Measurements from ENCODE around the gene SLC4A11. TPM values are rescaled to one million over a fixed set of nuclear protein-coding genes. Genes with fewer than 3 reads are reported as not detected.

The SLC4A11 gene
- total RNA-seq, 4 donors from 2014 or later: 0.20 to 1.4 (median 0.69) TPM

DNA sequence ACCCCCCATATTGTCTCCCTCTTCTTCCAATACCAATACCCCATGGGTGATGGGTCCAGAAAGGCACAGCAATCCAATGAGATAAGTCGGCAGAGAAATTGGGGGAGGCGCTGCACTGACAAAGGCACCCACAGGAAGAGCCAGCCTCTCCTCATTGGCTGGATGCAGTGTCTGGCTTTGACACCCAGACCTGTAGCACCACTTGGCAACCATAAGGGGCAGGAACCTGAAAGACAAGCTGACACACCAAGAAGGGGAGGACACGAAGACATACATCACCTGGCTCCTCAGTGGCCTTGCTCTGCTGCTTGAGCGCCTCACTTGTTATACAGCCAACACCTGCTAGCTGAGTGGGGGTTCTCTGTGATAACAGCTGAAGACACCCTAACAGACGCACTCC lies 19.4 kb upstream of the SLC4A11 start:
- 91% methylated on average over 5 of the region's 5 CpGs; no CpG with 5 or more reads in 1 of the 2 donors for WGBS, 2 donors (ENCODE audit: low coverage in 1 of 2)
- intact Hi-C loops (cut with DNase I; ENCODE audit: low total_unique reads) (no loop called here), in situ Hi-C loops (cut with MboI; ENCODE audit: low pct_ligation_motif_present in 1 of 4, low pct_unique_long_range_greater_than_20kb in 1 of 4, low sequenced_read_pairs in 3 of 4) (no loop called here)
- no peaks in the 10 kb centered on the region for H3K27me3 ChIP-seq
- H3K36me3 ChIP-seq: peaks cover 0 to 12% (median 0%) of the 10 kb centered on the region in 4 donors
- H3K4me1 ChIP-seq: no peaks in the 10 kb centered on the region
- TF ChIP-seq POLR2A (IDR thresholded peaks at IDR 0.05) (no peak), EP300 (IDR thresholded peaks at IDR 0.05; ENCODE audit: low read depth) (no peak), CTCF (IDR thresholded peaks at IDR 0.05) (no peak), POLR2AphosphoS5 (IDR thresholded peaks at IDR 0.05) (no peak)
- no peak overlapping the region for H3K4me3 ChIP-seq
- no peak for DNase-seq
- H3K27ac ChIP-seq: no peak overlapping the region
- no peaks in the 10 kb centered on the region for H3K9me3 ChIP-seq

DNA sequence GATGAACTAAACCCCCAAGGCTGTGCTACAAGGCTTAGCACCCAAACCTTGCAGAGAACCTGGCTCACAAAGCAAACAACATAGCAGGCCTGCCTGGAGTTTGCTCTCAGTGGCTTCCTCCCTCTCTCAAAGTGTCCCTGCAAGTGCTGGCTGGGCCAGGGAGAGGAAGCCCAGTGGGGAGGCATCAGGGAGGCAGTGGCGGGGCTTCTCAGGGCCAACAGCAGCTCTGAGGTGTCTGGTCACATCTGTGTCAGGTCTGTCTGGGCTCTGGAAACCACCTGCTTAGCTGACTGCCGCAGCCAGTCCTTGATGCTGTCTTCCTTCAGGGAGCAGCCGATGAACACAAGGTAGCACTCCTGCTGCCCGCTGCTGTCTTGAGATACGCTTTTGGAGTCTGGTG lies 16.7 kb upstream of the SLC4A11 start:
- intact Hi-C loops (cut with DNase I; ENCODE audit: low total_unique reads) (no loop called here), in situ Hi-C loops (cut with MboI; ENCODE audit: low pct_ligation_motif_present in 1 of 4, low pct_unique_long_range_greater_than_20kb in 1 of 4, low sequenced_read_pairs in 3 of 4) (no loop called here)
- Histone ChIP-seq H3K27ac (no peak overlapping the region), H3K4me3 (no peak overlapping the region), H3K4me1 (no peaks in the 10 kb centered on the region), H3K36me3 (peaks cover 0 to 12% (median 0%) of the 10 kb centered on the region in 4 donors), H3K27me3 (peaks cover 2% of the 10 kb centered on the region), H3K9me3 (no peaks in the 10 kb centered on the region)
- 94% methylated on average over 5 of the region's 5 CpGs; no CpG with 5 or more reads in 1 of the 2 donors for WGBS, 2 donors (ENCODE audit: low coverage in 1 of 2)
- no peak for DNase-seq
- no peak for TF ChIP-seq POLR2AphosphoS5 (IDR thresholded peaks at IDR 0.05)
- TF ChIP-seq POLR2A (IDR thresholded peaks at IDR 0.05): no peak
- no peak for TF ChIP-seq CTCF (IDR thresholded peaks at IDR 0.05)
- TF ChIP-seq EP300 (IDR thresholded peaks at IDR 0.05; ENCODE audit: low read depth): no peak

GRCh38 chr20:3251806-3252205 lies 12.8 kb upstream of the SLC4A11 start:
- Histone ChIP-seq H3K4me3 (no peak overlapping the region), H3K27ac (no peak overlapping the region), H3K4me1 (peaks cover 3 to 11% (median 8%) of the 10 kb centered on the region in 4 donors), H3K9me3 (no peaks in the 10 kb centered on the region), H3K27me3 (peaks cover 40% of the 10 kb centered on the region), H3K36me3 (peaks cover 0 to 12% (median 0%) of the 10 kb centered on the region in 4 donors)
- in situ Hi-C loops (cut with MboI; ENCODE audit: low pct_ligation_motif_present in 1 of 4, low pct_unique_long_range_greater_than_20kb in 1 of 4, low sequenced_read_pairs in 3 of 4) (no loop called here), intact Hi-C loops (cut with DNase I; ENCODE audit: low total_unique reads) (no loop called here)
- WGBS, 2 donors (ENCODE audit: low coverage in 1 of 2): 77% methylated on average over 8 of the region's 8 CpGs; no CpG with 5 or more reads in 1 of the 2 donors
- TF ChIP-seq EP300 (IDR thresholded peaks at IDR 0.05; ENCODE audit: low read depth): no peak
- TF ChIP-seq POLR2A (IDR thresholded peaks at IDR 0.05): no peak
- no peak for TF ChIP-seq CTCF (IDR thresholded peaks at IDR 0.05)
- no peak for TF ChIP-seq POLR2AphosphoS5 (IDR thresholded peaks at IDR 0.05)
- DNase-seq: no peak

DNA sequence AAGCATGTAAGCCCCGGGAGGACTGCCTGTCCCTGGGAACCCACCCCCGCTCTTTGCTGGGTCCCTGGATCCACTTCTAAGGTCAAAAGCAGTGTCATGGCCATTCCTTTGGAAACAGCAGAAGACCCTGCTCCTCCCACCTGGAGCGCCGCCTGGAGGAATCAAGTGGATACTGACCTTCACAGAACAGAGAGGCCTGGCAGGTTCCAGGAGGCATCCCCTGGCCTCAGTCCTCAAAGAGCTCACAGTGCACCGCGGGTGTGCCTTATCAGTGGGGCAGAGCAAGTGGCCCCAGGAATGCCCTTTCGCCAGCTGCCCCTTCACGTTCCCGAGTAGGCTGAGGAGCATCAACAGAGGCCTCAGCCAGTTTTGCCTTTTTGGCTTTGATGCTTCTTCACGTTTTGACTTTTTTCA lies 11.1 kb upstream of the SLC4A11 start:
- WGBS, 2 donors (ENCODE audit: low coverage in 1 of 2): 75% methylated on average over 2 to 10 of the region's 10 CpGs
- Histone ChIP-seq H3K36me3 (peaks cover 0 to 2% (median 0%) of the 10 kb centered on the region in 4 donors), H3K4me1 (peaks cover 3 to 11% (median 8%) of the 10 kb centered on the region in 4 donors), H3K9me3 (no peaks in the 10 kb centered on the region), H3K4me3 (no peak overlapping the region), H3K27ac (no peak overlapping the region), H3K27me3 (peaks cover 46% of the 10 kb centered on the region)
- TF ChIP-seq CTCF (IDR thresholded peaks at IDR 0.05) (peak in 1 of 5 experiments; percentile 6), POLR2AphosphoS5 (IDR thresholded peaks at IDR 0.05) (no peak)
- intact Hi-C loops (cut with DNase I; ENCODE audit: low total_unique reads) (no loop called here), in situ Hi-C loops (cut with MboI; ENCODE audit: low pct_ligation_motif_present in 1 of 4, low pct_unique_long_range_greater_than_20kb in 1 of 4, low sequenced_read_pairs in 3 of 4) (no loop called here)
- DNase-seq: no peak
